ENCODE results near the gene PAX3.

DNA sequence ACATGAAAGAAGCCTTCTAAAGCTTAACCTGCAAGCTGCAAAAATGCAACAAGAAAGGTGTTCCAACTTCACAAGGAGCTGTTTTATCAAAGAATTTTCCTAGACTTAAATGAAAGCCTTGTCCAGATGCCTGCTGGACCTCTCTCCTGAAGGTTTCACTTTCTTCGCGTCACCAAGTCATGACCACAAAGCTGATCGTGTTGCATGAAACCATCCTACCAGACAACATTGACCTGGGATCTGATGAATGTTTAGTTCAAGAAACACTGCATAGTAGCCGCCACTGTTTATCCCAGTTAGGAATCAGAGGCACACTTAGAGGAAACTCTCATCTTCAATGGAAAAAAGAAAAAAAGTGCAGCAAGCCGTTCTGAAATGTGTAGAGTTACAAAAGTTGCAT lies 26.9 kb downstream of the PAX3 start:
- no peak for TF ChIP-seq POLR2A (conservative IDR thresholded peaks at IDR 0.05)
- TF ChIP-seq TEAD2 (tag; IDR thresholded peaks at IDR 0.05), result no peak
- TF ChIP-seq GTF2F1 (IDR thresholded peaks at IDR 0.05; ENCODE audit: low read depth, low read length), result no peak
- no peak for TF ChIP-seq BRD4 (IDR thresholded peaks at IDR 0.05)
- TF ChIP-seq, protein P1, sequence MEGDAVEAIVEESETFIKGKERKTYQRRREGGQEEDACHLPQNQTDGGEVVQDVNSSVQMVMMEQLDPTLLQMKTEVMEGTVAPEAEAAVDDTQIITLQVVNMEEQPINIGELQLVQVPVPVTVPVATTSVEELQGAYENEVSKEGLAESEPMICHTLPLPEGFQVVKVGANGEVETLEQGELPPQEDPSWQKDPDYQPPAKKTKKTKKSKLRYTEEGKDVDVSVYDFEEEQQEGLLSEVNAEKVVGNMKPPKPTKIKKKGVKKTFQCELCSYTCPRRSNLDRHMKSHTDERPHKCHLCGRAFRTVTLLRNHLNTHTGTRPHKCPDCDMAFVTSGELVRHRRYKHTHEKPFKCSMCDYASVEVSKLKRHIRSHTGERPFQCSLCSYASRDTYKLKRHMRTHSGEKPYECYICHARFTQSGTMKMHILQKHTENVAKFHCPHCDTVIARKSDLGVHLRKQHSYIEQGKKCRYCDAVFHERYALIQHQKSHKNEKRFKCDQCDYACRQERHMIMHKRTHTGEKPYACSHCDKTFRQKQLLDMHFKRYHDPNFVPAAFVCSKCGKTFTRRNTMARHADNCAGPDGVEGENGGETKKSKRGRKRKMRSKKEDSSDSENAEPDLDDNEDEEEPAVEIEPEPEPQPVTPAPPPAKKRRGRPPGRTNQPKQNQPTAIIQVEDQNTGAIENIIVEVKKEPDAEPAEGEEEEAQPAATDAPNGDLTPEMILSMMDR (IDR thresholded peaks at IDR 0.05 in 2 of 3, conservative IDR thresholded peaks at IDR 0.05 in 1 of 3; ENCODE audit: insufficient read depth in 2 of 3, low read depth in 1 of 3, low read length in 3 of 3), result no peak
- TF ChIP-seq E2F5 (CRISPR knock-in tag; IDR thresholded peaks at IDR 0.05), result no peak
- TF ChIP-seq RNF2 (IDR thresholded peaks at IDR 0.05), result no peak
- no peak for TF ChIP-seq ZNF232 (CRISPR knock-in tag; IDR thresholded peaks at IDR 0.05)
